RWPE2 (cell line): ENCODE results near the gene CLEC12A.
"Not testable (repeated sequence)": the region's sequence is repeated elsewhere in the genome, so short reads cannot be mapped to it uniquely, and the experiment has no call there.

Experiments
- ATAC-seq: fragments of 200-7000 bp; cut with Tn5 transposase; 3 replicates; pipeline ENCODE4 v1.9.1; 2021; ENCODE audit warnings: low read depth
- DNase-seq: peaks from one replicate; pipeline ENCODE4 v3.0.0-alpha.2; 2020; ENCODE audit warnings: low spot score
- H3K27ac ChIP-seq: fragments of 450-650 bp; 2 replicates; pipeline ENCODE4 v1.5.1; 2017; ENCODE audit warnings: mild to moderate bottlenecking; ENCODE audit not compliant: poor library complexity, severe bottlenecking
- H3K27me3 ChIP-seq: fragments of 250-450 bp; sonication (Bioruptor Pico); 2 replicates; pipeline ENCODE4 v1.5.1; 2021; ENCODE audit warnings: mild to moderate bottlenecking, moderate library complexity; ENCODE audit not compliant: insufficient read depth, poor library complexity, severe bottlenecking
- H3K36me3 ChIP-seq: fragments of 250-450 bp; sonication (Bioruptor Pico); 2 replicates; pipeline ENCODE4 v1.5.1; 2020; ENCODE audit warnings: low read depth, mild to moderate bottlenecking, moderate library complexity
- H3K4me1 ChIP-seq: fragments of 250-450 bp; sonication (Bioruptor Pico); 2 replicates; pipeline ENCODE4 v1.5.1; 2021; ENCODE audit warnings: mild to moderate bottlenecking, moderate library complexity; ENCODE audit not compliant: insufficient read depth, poor library complexity, severe bottlenecking
- H3K4me3 ChIP-seq: fragments of 250-450 bp; sonication (Bioruptor Pico); 2 replicates; pipeline ENCODE4 v1.5.1; 2021; ENCODE audit warnings: mild to moderate bottlenecking, moderate library complexity; ENCODE audit not compliant: severe bottlenecking
- H3K9me3 ChIP-seq: fragments of 250-450 bp; sonication (Bioruptor Pico); 2 replicates; pipeline ENCODE4 v1.5.1; 2021; ENCODE audit warnings: mild to moderate bottlenecking, moderate library complexity; ENCODE audit not compliant: severe bottlenecking
- CTCF ChIP-seq: fragments of 450-650 bp; IDR thresholded peaks from one replicate; pipeline ENCODE4 v1.5.1; 2017; ENCODE audit warnings: mild to moderate bottlenecking, moderate library complexity; ENCODE audit not compliant: poor library complexity, severe bottlenecking

The CLEC12A gene

GRCh38 chr12:9961106-9961505 lies 10.1 kb upstream of the CLEC12A start:
- no peak for ATAC-seq

GRCh38 chr12:9961901-9962300 lies 9.3 kb upstream of the CLEC12A start:
- no peak for ATAC-seq
- no peak for TF ChIP-seq CTCF
- H3K27ac ChIP-seq: no peak overlapping the region
- H3K9me3 ChIP-seq: no peaks in the 10 kb centered on the region
- DNase-seq: no peak
- H3K27me3 ChIP-seq: no peaks in the 10 kb centered on the region
- no peak overlapping the region for H3K4me3 ChIP-seq
- no peaks in the 10 kb centered on the region for H3K36me3 ChIP-seq
- H3K4me1 ChIP-seq: no peaks in the 10 kb centered on the region

More at GRCh38 chr12:9961106-9961505, 10.1 kb upstream of the CLEC12A start:
- H3K4me1 ChIP-seq: no peaks in the 10 kb centered on the region
- DNase-seq: no peak
- no peak overlapping the region for H3K27ac ChIP-seq
- TF ChIP-seq CTCF: no peak
- H3K27me3 ChIP-seq: no peaks in the 10 kb centered on the region
- H3K9me3 ChIP-seq: no peaks in the 10 kb centered on the region
- no peak overlapping the region for H3K4me3 ChIP-seq
- H3K36me3 ChIP-seq: no peaks in the 10 kb centered on the region

- DNase-seq: no peak
- no peak overlapping the region for H3K27ac ChIP-seq
- no peaks in the 10 kb centered on the region for H3K9me3 ChIP-seq
- no peaks in the 10 kb centered on the region for H3K4me1 ChIP-seq
- no peak for ATAC-seq
- no peaks in the 10 kb centered on the region for H3K27me3 ChIP-seq
- no peak overlapping the region for H3K4me3 ChIP-seq
- TF ChIP-seq CTCF: no peak
- H3K36me3 ChIP-seq: no peaks in the 10 kb centered on the region
Observed at GRCh38 chr12:9969673-9970072, 1.5 kb upstream of the CLEC12A start.

- DNase-seq (no peak), ATAC-seq (no peak)
- Histone ChIP-seq H3K27ac (no peak overlapping the region), H3K36me3 (no peaks in the 10 kb centered on the region), H3K4me3 (no peak overlapping the region), H3K27me3 (no peaks in the 10 kb centered on the region), H3K4me1 (no peaks in the 10 kb centered on the region), H3K9me3 (no peaks in the 10 kb centered on the region)
- TF ChIP-seq CTCF: no peak
Observed at GRCh38 chr12:9973949-9974348, 2.7 kb downstream of the CLEC12A start.

GRCh38 chr12:9974731-9975130 lies 3.5 kb downstream of the CLEC12A start:
- not testable (repeated sequence) for H3K36me3 ChIP-seq, H3K27me3 ChIP-seq, H3K4me1 ChIP-seq, ATAC-seq, H3K4me3 ChIP-seq, H3K27ac ChIP-seq, H3K9me3 ChIP-seq, DNase-seq
